LNCAP (cell line): ENCODE measurements around the gene CLSTN2.

Source experiments
- CTCF ChIP-seq: fragments of 450-650 bp; IDR thresholded peaks from 2 replicates; pipeline ENCODE4 v1.5.1; 2017; ENCODE audit warnings: mild to moderate bottlenecking

The CLSTN2 gene

GRCh38 chr3:139985576-139985975 is 50.6 kb downstream of the CLSTN2 start:
- TF ChIP-seq CTCF: no peak

- TF ChIP-seq CTCF: no peak
These were observed 52.9 kb downstream of the CLSTN2 start for GRCh38 chr3:139987908-139988307.

- TF ChIP-seq CTCF: no peak
These were observed 53.6 kb downstream of the CLSTN2 start for GRCh38 chr3:139988472-139989156.

- TF ChIP-seq CTCF: no peak
These were observed 59.9 kb downstream of the CLSTN2 start for GRCh38 chr3:139994891-139995290.

- no peak for TF ChIP-seq CTCF
These were observed 69.3 kb downstream of the CLSTN2 start for GRCh38 chr3:140004271-140004670.

GRCh38 chr3:140006331-140006730 is 71.3 kb downstream of the CLSTN2 start:
- no peak for TF ChIP-seq CTCF

GRCh38 chr3:140007081-140007480 is 72.1 kb downstream of the CLSTN2 start:
- no peak for TF ChIP-seq CTCF
